Stomach smooth muscle (tissue), 2 donors: ENCODE measurements around the gene NEU4.
"Not testable (repeated sequence)": the region's sequence is repeated elsewhere in the genome, so short reads cannot be mapped to it uniquely, and the experiment has no call there.

Experiments used
- H3K27ac ChIP-seq: one replicate; pipeline ENCODE4 v1.7.0; 2013; ENCODE audit warnings: mild to moderate bottlenecking, low read length, inconsistent platforms
- H3K27me3 ChIP-seq, 2 donors: one replicate each; pipeline ENCODE4 v1.7.0; 2013; ENCODE audit warnings: low read length in 2 of 2; ENCODE audit not compliant: insufficient read depth in 2 of 2, control insufficient read depth in 1 of 2
- H3K36me3 ChIP-seq, 2 donors: one replicate each; pipeline ENCODE4 v1.7.0; 2013; ENCODE audit warnings: low read length in 2 of 2; ENCODE audit not compliant: control insufficient read depth in 2 of 2, insufficient read depth in 2 of 2
- H3K4me1 ChIP-seq: one replicate; pipeline ENCODE4 v1.7.0; 2013; ENCODE audit warnings: low read length; ENCODE audit not compliant: control insufficient read depth, insufficient read depth
- H3K4me3 ChIP-seq, 2 donors: one replicate each; pipeline ENCODE4 v1.7.0; 2013; ENCODE audit warnings: low read length in 2 of 2
- H3K9ac ChIP-seq, 2 donors: one replicate each; pipeline ENCODE4 v1.7.0; 2013; ENCODE audit warnings: low read length in 2 of 2, mild to moderate bottlenecking in 1 of 2
- H3K9me3 ChIP-seq, 2 donors: one replicate each; pipeline ENCODE4 v1.7.0; 2013; ENCODE audit warnings: low read length in 2 of 2; ENCODE audit not compliant: control insufficient read depth in 2 of 2
- donor health status: healthy.
- donor health status: Pancreatic carcinoma.

The NEU4 gene

DNA sequence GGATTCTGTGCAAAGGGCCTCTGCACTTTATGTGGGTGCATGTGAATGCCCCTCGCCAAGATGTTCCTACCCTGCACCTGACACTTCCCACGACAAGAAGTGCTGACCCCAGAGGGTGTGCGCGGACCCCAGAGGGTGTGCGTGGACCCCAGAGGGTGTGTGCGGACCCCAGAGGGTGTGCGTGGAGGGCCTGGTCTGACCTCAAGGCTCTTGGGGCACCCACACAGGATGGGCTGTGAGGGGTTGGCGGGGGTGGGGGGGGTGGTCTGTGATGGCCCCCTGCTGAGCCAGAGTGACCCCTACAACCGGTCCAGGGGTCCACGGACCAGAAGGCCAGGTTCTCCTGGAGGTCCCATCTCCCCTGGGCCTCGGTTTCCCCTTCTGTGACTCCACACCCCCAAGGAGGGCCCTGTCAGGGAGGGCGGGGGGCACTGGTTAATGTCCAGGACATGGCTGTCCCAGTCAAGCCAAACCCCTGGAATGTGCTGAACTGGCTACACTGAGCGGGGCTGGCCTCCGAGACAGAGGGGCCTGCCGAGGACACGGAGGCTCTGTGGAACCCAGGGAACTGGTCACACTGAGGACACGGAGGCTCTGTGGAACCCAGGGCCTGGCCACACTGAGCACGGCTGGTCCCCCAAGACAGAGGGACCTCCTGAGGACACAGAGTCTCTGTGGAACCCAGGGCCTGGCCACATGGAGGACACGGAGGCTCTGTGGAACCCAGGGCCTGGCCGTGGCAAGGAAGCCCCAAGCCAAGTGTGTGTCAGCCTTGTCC is 3.1 kb downstream of the NEU4 start:
- Histone ChIP-seq H3K9me3 (no peaks in the 10 kb centered on the region), H3K4me1 (no peaks in the 10 kb centered on the region), H3K27ac (no peak overlapping the region), H3K27me3 (peaks cover 2 to 3% of the 10 kb centered on the region in 2 donors), H3K4me3 (no peak overlapping the region), H3K36me3 (no peaks in the 10 kb centered on the region), H3K9ac (no peak overlapping the region)

DNA sequence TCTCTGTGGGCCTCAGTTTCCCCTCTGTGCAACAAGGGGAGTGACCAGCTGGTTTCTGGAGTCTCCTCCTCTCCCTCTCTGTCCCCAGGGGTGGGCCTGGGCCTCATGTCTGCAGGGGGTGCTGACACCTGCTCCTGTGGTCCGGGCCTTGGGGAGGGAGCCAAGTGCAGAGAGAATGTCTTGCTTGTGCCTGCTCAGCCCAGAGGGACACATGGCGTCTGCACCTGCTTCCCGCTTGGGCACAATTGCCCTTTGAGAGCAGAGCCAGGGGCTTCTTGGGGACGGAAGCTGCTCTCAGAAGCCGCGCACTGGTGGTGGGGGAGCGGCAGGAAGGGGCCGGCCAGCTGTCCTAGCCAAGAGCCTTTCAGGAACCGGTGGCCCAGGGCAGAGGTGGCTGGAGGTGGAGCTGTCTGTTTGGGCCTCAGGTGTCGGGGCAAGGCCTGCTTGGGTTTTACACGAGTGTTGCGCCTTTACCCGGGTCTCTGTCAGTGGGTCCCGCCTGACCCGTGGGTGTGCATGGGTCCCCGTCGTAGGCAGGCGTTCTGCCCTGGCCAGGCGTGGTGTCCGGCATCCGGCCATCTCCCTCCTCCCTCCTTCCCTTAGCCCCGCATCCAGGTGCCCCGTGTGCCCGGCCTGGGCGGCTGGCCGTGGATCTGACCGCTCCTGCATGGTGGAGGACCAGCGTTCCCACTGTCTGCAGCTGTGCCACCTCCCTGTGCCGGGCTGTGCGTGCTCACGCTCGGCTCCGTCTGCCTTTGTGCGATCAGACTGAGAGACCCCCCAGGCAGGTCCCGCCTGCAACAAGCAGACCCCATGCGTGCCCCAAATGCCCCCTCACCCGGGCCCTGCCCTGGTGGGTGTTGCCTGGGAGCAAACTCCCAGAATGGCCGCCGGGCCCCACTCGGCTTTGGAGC is 4.0 kb downstream of the NEU4 start:
- Histone ChIP-seq H3K9ac (no peak overlapping the region), H3K4me3 (no peak overlapping the region), H3K36me3 (no peaks in the 10 kb centered on the region), H3K9me3 (no peaks in the 10 kb centered on the region), H3K27me3 (peaks cover 2 to 3% of the 10 kb centered on the region in 2 donors), H3K4me1 (no peaks in the 10 kb centered on the region), H3K27ac (no peak overlapping the region)

DNA sequence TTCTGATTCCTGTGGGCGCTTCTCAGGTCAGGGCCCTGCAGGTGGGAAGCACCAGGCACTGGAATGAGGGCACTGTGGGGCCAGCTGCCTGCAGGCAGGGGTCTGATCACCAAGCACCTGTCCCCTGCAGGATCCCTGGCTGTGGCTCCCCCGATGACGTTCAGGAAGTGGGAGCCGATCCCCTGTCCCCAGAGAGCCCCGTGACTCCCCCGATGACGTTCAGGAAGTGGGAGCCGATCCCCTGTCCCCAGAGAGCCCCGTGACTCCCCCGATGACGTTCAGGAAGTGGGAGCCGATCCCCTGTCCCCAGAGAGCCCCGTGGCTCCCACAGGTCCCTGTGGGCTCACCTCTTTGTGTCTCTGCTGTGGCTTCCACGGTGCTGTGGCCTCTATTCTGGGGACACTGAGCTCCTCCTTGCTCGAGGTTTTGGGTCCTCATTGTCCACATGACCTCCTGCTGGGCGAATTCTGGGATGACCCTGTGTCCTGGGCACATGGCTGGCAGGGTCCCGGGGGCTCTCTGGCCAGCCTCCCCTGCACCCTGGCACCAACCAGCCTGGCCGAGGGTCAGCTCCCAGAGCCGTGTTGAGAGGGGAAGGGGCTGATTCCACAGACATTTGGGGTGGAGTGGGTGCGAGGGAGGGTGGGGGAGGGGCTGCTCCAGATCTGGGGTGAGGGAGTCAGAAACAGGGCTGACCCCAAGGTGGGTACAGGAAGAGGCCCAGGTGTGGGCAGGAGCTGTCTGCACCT is 4.8 kb downstream of the NEU4 start:
- Histone ChIP-seq H3K4me1 (no peaks in the 10 kb centered on the region), H3K27ac (no peak overlapping the region), H3K9ac (no peak overlapping the region), H3K27me3 (peaks cover 2 to 3% of the 10 kb centered on the region in 2 donors), H3K4me3 (no peak overlapping the region), H3K36me3 (no peaks in the 10 kb centered on the region), H3K9me3 (no peaks in the 10 kb centered on the region)

DNA sequence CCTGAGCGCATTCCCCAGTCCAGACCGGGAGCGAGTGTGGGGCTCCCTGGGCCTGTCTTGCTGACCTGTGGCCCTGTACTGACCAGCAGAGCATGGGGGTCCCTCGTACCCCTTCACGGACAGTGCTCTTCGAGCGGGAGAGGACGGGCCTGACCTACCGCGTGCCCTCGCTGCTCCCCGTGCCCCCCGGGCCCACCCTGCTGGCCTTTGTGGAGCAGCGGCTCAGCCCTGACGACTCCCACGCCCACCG is 5.3 kb downstream of the NEU4 start:
- Histone ChIP-seq H3K36me3 (no peaks in the 10 kb centered on the region), H3K27ac (no peak overlapping the region), H3K4me1 (no peaks in the 10 kb centered on the region), H3K4me3 (no peak overlapping the region), H3K9me3 (no peaks in the 10 kb centered on the region), H3K27me3 (peaks cover 2 to 3% of the 10 kb centered on the region in 2 donors), H3K9ac (no peak overlapping the region)

DNA sequence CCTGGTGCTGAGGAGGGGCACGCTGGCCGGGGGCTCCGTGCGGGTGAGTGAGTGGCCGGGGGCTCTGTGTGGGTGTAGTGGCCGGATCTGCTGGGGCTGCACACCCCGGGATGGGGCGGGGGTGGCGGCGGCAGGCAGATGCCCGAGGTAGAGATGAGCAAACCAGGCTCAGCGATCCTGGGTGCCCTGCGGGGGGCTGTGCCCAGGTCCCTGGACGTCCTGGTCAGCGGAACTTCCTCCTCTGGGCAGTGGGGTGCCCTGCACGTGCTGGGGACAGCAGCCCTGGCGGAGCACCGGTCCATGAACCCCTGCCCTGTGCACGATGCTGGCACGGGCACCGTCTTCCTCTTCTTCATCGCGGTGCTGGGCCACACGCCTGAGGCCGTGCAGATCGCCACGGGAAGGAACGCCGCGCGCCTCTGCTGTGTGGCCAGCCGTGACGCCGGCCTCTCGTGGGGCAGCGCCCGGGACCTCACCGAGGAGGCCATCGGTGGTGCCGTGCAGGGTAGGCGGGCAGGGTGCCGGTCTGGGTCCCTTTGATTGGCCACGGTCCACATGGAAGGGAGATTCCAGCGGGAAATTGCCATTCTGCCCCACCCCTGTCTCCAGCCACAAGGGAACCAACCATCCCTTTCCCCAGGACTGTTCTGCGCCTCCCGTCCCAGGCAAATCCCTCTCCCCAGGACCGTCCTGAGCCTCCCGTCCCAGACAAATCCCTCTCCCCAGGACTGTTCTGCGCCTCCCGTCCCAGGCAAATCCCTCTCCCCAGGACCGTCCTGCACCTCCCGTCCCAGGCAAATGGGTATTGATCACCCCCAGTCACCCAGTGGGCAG is 5.9 kb downstream of the NEU4 start:
- no peaks in the 10 kb centered on the region for H3K4me1 ChIP-seq
- H3K9ac ChIP-seq = no peak overlapping the region
- H3K27me3 ChIP-seq = peaks cover 2 to 3% of the 10 kb centered on the region in 2 donors
- H3K4me3 ChIP-seq = no peak overlapping the region
- H3K9me3 ChIP-seq = no peaks in the 10 kb centered on the region
- no peak overlapping the region for H3K27ac ChIP-seq
- H3K36me3 ChIP-seq = no peaks in the 10 kb centered on the region

DNA sequence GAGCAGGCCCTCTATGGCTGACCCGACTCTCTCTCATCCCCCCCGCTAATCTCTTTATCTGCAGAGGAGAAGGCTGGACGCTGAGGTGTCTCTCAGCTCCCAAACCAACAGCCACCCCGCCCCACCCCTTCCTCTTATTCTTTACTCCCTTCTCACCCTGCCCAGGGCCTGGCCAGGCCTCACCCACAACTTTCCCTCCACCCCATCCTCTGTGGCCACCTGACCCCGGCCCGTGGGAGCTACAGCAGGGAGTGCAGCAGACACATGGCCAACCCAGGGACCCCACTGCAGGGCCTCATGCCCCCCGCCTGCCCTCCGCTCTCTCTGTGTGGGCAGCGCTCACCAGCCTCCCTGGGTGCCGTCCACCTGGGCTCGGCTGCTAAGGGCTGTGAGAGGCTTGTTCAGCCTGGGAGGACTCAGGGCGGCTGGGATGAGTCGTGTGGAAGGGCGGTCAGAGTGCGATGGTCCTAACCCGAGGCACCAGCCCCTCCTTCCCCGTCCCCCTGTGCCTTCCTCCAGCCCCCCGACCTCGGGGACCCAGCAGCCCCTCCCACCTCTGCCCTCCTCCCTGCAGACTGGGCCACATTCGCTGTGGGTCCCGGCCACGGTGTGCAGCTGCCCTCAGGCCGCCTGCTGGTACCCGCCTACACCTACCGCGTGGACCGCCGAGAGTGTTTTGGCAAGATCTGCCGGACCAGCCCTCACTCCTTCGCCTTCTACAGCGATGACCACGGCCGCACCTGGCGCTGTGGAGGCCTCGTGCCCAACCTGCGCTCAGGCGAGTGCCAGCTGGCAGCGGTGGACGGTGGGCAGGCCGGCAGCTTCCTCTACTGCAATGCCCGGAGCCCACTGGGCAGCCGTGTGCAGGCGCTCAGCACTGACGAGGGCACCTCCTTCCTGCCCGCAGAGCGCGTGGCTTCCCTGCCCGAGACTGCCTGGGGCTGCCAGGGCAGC is 6.8 kb downstream of the NEU4 start:
- Histone ChIP-seq H3K27ac (no peak overlapping the region), H3K4me3 (no peak overlapping the region), H3K4me1 (no peaks in the 10 kb centered on the region), H3K36me3 (no peaks in the 10 kb centered on the region), H3K9me3 (no peaks in the 10 kb centered on the region), H3K27me3 (peaks cover 5 to 6% of the 10 kb centered on the region in 2 donors), H3K9ac (no peak overlapping the region)

DNA sequence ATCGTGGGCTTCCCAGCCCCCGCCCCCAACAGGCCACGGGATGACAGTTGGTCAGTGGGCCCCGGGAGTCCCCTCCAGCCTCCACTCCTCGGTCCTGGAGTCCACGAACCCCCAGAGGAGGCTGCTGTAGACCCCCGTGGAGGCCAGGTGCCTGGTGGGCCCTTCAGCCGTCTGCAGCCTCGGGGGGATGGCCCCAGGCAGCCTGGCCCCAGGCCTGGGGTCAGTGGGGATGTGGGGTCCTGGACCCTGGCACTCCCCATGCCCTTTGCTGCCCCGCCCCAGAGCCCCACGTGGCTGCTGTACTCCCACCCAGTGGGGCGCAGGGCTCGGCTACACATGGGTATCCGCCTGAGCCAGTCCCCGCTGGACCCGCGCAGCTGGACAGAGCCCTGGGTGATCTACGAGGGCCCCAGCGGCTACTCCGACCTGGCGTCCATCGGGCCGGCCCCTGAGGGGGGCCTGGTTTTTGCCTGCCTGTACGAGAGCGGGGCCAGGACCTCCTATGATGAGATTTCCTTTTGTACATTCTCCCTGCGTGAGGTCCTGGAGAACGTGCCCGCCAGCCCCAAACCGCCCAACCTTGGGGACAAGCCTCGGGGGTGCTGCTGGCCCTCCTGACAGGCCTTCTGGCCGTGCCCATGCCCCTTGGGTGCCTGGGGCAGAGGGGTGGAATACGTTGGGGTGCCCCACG is 7.6 kb downstream of the NEU4 start:
- no peak overlapping the region for H3K9ac ChIP-seq
- H3K4me3 ChIP-seq = no peak overlapping the region
- no peaks in the 10 kb centered on the region for H3K9me3 ChIP-seq
- peaks cover 5 to 11% of the 10 kb centered on the region in 2 donors for H3K27me3 ChIP-seq
- H3K36me3 ChIP-seq = no peaks in the 10 kb centered on the region
- no peaks in the 10 kb centered on the region for H3K4me1 ChIP-seq
- H3K27ac ChIP-seq = no peak overlapping the region

DNA sequence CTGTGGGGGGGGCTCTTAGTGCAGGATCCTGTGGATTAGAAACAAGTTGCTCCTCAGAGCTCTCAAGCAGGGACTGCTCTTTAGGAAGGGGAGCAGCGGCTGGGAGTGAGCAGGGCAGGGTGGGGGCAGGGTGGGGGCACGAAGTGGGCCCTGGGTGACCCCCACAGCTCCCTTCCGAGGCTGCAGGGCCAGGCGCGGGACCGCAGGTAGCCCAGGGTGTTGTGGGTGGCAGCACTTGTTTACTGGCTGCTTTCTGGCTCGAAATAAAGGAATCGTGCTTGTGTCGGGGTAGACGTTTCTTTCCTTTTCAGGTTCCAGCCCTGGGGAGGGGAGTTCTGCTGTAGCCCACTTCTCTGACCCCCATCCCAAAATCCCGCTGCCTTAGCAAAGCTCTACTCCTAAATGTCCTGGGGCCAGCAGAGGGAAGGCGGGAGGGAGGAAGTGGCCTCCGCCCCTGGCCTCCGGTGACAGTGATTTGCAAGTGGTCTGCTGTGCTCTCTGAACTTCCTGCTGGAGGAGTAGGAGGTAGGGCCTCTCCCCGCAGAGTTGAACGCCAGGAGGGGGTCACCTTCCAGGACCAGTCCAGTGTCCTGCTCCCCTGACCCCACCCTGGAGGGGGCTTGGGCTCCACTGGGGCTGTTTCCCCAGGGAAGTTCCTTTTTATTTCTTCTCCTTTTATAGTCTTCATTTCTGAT is 8.3 kb downstream of the NEU4 start:
- Histone ChIP-seq H3K27me3 (peaks cover 8 to 16% of the 10 kb centered on the region in 2 donors), H3K9ac (no peak overlapping the region), H3K36me3 (no peaks in the 10 kb centered on the region), H3K4me1 (no peaks in the 10 kb centered on the region), H3K27ac (no peak overlapping the region), H3K9me3 (no peaks in the 10 kb centered on the region), H3K4me3 (no peak overlapping the region)

DNA sequence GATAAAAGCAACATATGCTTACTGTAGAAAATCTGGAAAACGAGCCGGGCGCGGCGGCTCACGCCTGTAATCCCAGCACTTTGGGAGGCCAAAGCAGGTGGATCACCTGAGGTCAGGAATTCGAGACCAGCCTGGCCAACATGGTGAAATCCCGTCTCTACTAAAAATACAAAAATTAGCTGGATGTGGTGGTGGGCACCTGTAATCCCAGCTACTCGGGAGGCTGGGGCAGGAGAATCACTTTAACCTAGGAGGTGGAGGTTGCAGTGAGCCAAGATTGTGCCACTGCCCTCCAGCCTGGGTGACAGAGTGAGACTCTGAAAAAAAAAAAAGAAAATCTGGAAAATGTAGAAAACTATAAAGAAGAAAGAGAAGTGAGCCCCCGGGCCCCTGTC is 8.8 kb downstream of the NEU4 start:
- not testable (repeated sequence) for H3K4me1 ChIP-seq, H3K36me3 ChIP-seq, H3K9ac ChIP-seq, H3K9me3 ChIP-seq, H3K27ac ChIP-seq, H3K4me3 ChIP-seq
- H3K27me3 ChIP-seq = peaks cover 8 to 18% of the 10 kb centered on the region in 2 donors
